OCI-LY7 (cell line): ENCODE data around the gene SCP2D1.

Experiments used
- CTCF ChIP-seq: fragments of 200-600 bp; sonication (generic); conservative IDR thresholded peaks from 2 replicates; pipeline ENCODE4 v1.5.1; 2014; ENCODE audit warnings: mild to moderate bottlenecking, antibody characterized with exemption, low read length, moderate library complexity, mixed read lengths
- EZH2phosphoT487 ChIP-seq: fragments of 200-600 bp; sonication (generic); IDR thresholded peaks from 2 replicates; pipeline ENCODE4 v1.6.1; 2018; ENCODE audit warnings: low read depth, borderline replicate concordance, mild to moderate bottlenecking, mixed run types, antibody characterized with exemption, low read length, moderate library complexity, mixed read lengths

DNA sequence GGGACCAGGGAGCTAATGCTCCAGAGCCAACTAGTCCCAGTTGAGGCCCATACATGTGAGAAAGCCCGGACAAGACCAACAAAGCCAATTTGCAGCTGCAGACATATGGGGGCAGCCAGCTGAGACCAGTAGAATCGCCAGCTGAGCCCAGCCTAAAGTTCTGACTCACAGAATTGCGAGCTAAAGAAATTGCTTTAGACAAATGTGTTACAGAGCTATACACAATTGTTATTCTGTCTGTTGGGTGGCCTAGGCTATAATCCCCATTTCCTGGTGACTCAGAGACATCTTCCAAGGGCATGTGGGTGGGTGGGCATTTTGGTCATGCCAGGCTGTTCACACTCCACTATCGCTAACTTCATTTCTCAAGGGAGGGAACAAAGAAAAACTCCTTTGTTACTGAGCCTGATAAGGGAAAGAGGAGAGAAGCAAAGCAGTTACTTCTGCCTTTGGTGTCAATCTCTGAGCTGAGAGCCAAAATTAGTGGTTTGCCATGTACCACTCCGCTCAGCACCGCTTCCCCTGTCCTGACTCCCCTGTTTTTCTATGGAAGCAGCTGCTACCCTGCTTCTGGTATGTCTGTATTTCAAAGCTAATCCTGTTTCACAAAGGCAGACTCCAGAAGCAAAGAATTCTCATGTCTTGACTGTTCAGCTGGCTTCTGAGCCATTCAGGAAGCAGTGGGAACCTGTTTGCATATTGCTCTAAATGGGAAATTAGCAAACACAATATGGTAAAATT, 26.1 kb downstream of the SCP2D1 start:
- TF ChIP-seq CTCF (no peak), EZH2phosphoT487 (no peak)
